NCI-H82 treated with DMSO at 0.1 percent for 48 hours (cell line): Measurements from ENCODE around the gene DIRAS2.
"Not testable (repeated sequence)": the region's sequence is repeated elsewhere in the genome, so short reads cannot be mapped to it uniquely, and the experiment has no call there.

Experiments used
- DNase-seq: peaks from one replicate; lab custom pipeline; 2025; ENCODE audit not compliant: unreplicated experiment; lab: John Stamatoyannopoulos, UW

Gene DIRAS2

GRCh38 chr9:90642570-90643539 is at the start of gene DIRAS2:
TSS of gene DIRAS2 (minus strand) at chr9:90642824. CDS start at chr9:90613827, 28,997 bp downstream.
- peak; percentile 23 for DNase-seq

- no peak for DNase-seq
These were observed 42.1 kb upstream of the DIRAS2 start for GRCh38 chr9:90684736-90685135.

GRCh38 chr9:90684106-90684505 is 41.5 kb upstream of the DIRAS2 start:
- DNase-seq = no peak

- no peak for DNase-seq
These were observed 37.9 kb upstream of the DIRAS2 start for GRCh38 chr9:90680534-90680933.

GRCh38 chr9:90665072-90665471 is 22.4 kb upstream of the DIRAS2 start:
- DNase-seq = no peak

- no peak for DNase-seq
These were observed 17.2 kb upstream of the DIRAS2 start for GRCh38 chr9:90659650-90660364.

- DNase-seq = no peak
These were observed 16.2 kb upstream of the DIRAS2 start for GRCh38 chr9:90658783-90659182.

GRCh38 chr9:90658181-90658580 is 15.6 kb upstream of the DIRAS2 start:
- DNase-seq = no peak

- not testable (repeated sequence) for DNase-seq
These were observed 14.3 kb upstream of the DIRAS2 start for GRCh38 chr9:90656876-90657275.

- DNase-seq = no peak
These were observed 8.6 kb upstream of the DIRAS2 start for GRCh38 chr9:90651246-90651645.

- no peak for DNase-seq
These were observed 5.2 kb upstream of the DIRAS2 start for GRCh38 chr9:90647843-90648242.

- DNase-seq = no peak
These were observed 3.1 kb upstream of the DIRAS2 start for GRCh38 chr9:90645721-90646120.

GRCh38 chr9:90641884-90642487 is 638 bp downstream of the DIRAS2 start:
- no peak for DNase-seq

- DNase-seq = no peak
These were observed 1.5 kb downstream of the DIRAS2 start for GRCh38 chr9:90641086-90641485.

GRCh38 chr9:90640361-90640760 is 2.3 kb downstream of the DIRAS2 start:
- DNase-seq = no peak

GRCh38 chr9:90637626-90638025 is 5.0 kb downstream of the DIRAS2 start:
- DNase-seq = no peak

GRCh38 chr9:90632647-90633207 is 9.9 kb downstream of the DIRAS2 start:
- no peak for DNase-seq

- DNase-seq = no peak
These were observed 10.7 kb downstream of the DIRAS2 start for GRCh38 chr9:90631964-90632363.

- no peak for DNase-seq
These were observed 12.6 kb downstream of the DIRAS2 start for GRCh38 chr9:90629991-90630390.

GRCh38 chr9:90629354-90629753 is 13.3 kb downstream of the DIRAS2 start:
- no peak for DNase-seq

- no peak for DNase-seq
These were observed 25.8 kb downstream of the DIRAS2 start for GRCh38 chr9:90616806-90617205.
